ENCODE results near the gene NUDT22.
A peak's percentile ranks its signal among the peaks of the same experiment; 100 is the strongest.

DNA sequence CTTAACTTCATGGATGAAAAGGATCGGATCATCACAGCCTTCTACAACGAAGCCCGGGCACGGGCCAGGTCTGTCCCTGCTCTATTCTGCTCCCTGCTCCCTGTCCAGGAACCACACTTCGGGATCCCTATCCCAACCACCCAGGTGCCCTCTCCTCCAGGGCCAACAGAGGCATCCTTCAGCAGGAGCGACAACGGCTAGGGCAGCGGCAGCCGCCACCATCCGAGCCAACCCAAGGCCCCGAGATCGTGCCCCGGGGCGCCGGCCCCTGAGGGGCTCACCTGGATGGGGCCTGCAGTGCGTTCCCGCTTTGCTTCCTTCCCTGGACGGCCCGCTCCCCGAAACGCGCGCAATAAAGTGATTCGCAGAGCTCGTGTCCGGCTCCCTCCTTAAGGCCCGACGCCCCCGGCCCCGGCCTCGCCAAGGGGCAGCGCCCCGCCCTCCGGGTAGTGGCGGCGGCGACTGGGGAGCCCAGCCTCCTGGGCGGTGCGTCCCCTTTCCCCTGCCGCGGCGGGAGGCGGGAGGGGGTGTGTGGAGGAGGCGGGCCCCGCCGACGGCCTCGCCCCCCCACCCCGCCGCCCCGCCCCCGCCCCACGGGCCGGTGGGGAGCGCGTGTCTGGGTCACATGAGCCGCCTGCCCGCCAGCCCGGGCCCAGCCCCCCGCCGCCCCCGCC is 8.0 kb downstream of the NUDT22 start, which contains the start of gene VEGFB:
- TF ChIP-seq CBX2 (IDR thresholded peaks at IDR 0.05; ENCODE audit: borderline replicate concordance, low read depth) (no peak), MAFK (IDR thresholded peaks at IDR 0.05; ENCODE audit: partially characterized antibody) (no peak), FOSL2 (IDR thresholded peaks at IDR 0.05) (no peak), FOSL2 (CRISPR knock-in tag; IDR thresholded peaks at IDR 0.05) (no peak), RFX5 (IDR thresholded peaks at IDR 0.05) (no peak), MAX (IDR thresholded peaks at IDR 0.05) (0 out of 2 replicates have a peak, but pooled peaks have one; percentile 7)
- TF ChIP-seq, protein P1, sequence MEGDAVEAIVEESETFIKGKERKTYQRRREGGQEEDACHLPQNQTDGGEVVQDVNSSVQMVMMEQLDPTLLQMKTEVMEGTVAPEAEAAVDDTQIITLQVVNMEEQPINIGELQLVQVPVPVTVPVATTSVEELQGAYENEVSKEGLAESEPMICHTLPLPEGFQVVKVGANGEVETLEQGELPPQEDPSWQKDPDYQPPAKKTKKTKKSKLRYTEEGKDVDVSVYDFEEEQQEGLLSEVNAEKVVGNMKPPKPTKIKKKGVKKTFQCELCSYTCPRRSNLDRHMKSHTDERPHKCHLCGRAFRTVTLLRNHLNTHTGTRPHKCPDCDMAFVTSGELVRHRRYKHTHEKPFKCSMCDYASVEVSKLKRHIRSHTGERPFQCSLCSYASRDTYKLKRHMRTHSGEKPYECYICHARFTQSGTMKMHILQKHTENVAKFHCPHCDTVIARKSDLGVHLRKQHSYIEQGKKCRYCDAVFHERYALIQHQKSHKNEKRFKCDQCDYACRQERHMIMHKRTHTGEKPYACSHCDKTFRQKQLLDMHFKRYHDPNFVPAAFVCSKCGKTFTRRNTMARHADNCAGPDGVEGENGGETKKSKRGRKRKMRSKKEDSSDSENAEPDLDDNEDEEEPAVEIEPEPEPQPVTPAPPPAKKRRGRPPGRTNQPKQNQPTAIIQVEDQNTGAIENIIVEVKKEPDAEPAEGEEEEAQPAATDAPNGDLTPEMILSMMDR (IDR thresholded peaks at IDR 0.05): no peak
